ENCODE measurements around the gene NCAPH2. TPM values are rescaled to one million over a fixed set of nuclear protein-coding genes. Genes with fewer than 3 reads are reported as not detected.
"Not testable (repeated sequence)": the region's sequence is repeated elsewhere in the genome, so short reads cannot be mapped to it uniquely, and the experiment has no call there.

Gene NCAPH2
- total RNA-seq, 2 donors from 2014 or later, result 29.8 to 32.7 TPM

- DNase-seq (peak; percentile 97), ATAC-seq (peak; percentile 58 to 77)
- intact Hi-C loops (cut with DNase I), result loop anchor here in 1 of 2 donors (2.0 kb wide), 1 partner anchor 38 kb away; the partner anchor contains the start of gene SYCE3
Observed at GRCh38 chr22:50525104-50525857, 17.3 kb downstream of the NCAPH2 start, which contains the start of gene SCO2. Gene SCO2, minus strand, starts transcription at chr22:50525598. Its CDS starts 1,187 bp downstream, at chr22:50524411.

- DNase-seq, result no peak
- intact Hi-C loops (cut with DNase I), result loop anchor here in 1 of 2 donors (2.0 kb wide), 1 partner anchor 37 kb away; the partner anchor contains the start of gene SYCE3
- ATAC-seq, result no peak
Observed at GRCh38 chr22:50525858-50526107, 17.8 kb downstream of the NCAPH2 start.

GRCh38 chr22:50526108-50526833 is 18.2 kb downstream of the NCAPH2 start:
- peak; percentile 24 to 43 for ATAC-seq
- DNase-seq, result peak; percentile 85
- intact Hi-C loops (cut with DNase I), result no loop called here

- intact Hi-C loops (cut with DNase I), result no loop called here
- DNase-seq (peak; percentile 74), ATAC-seq (peak; percentile 1 to 3)
Observed at GRCh38 chr22:50526834-50527801, 19.1 kb downstream of the NCAPH2 start.

- intact Hi-C loops (cut with DNase I), result no loop called here
- peak; percentile 26 for DNase-seq
- ATAC-seq, result no peak
Observed at GRCh38 chr22:50527921-50528681, 20.1 kb downstream of the NCAPH2 start.

GRCh38 chr22:50528682-50529415 is 20.8 kb downstream of the NCAPH2 start:
- ATAC-seq (no peak), DNase-seq (no peak)
- intact Hi-C loops (cut with DNase I), result no loop called here

GRCh38 chr22:50529416-50529896 is 21.4 kb downstream of the NCAPH2 start:
- intact Hi-C loops (cut with DNase I), result no loop called here
- DNase-seq (peak; percentile 60), ATAC-seq (no peak)

- ATAC-seq (peak; percentile 32 to 44), DNase-seq (peak; percentile 92)
- intact Hi-C loops (cut with DNase I), result no loop called here
Observed at GRCh38 chr22:50529897-50530579, 22.0 kb downstream of the NCAPH2 start, which contains the start of gene TYMP. Gene TYMP, minus strand, starts transcription at chr22:50530012. Its CDS starts 303 bp downstream, at chr22:50529709.

- intact Hi-C loops (cut with DNase I), result no loop called here
- DNase-seq, result no peak
- peak in 1 of 2 donors; percentile 0 for ATAC-seq
Observed at GRCh38 chr22:50530580-50530876, 22.5 kb downstream of the NCAPH2 start.

GRCh38 chr22:50530877-50531545 is 23.0 kb downstream of the NCAPH2 start:
- ATAC-seq (peak; percentile 56 to 63), DNase-seq (peak; percentile 93)
- intact Hi-C loops (cut with DNase I), result no loop called here

GRCh38 chr22:50531546-50531961 is 23.5 kb downstream of the NCAPH2 start:
- ATAC-seq (peak; percentile 25), DNase-seq (peak; percentile 77)
- intact Hi-C loops (cut with DNase I), result no loop called here

GRCh38 chr22:50531962-50532674 is 24.1 kb downstream of the NCAPH2 start:
- intact Hi-C loops (cut with DNase I), result no loop called here
- peak; percentile 50 to 56 for ATAC-seq
- peak; percentile 91 for DNase-seq

- DNase-seq (no peak), ATAC-seq (no peak)
- intact Hi-C loops (cut with DNase I), result no loop called here
Observed at GRCh38 chr22:50532824-50533796, 25.1 kb downstream of the NCAPH2 start.

GRCh38 chr22:50533856-50534711 is 26.1 kb downstream of the NCAPH2 start:
- ATAC-seq; intact Hi-C loops (cut with DNase I): not testable (repeated sequence)
- DNase-seq, result peak; percentile 55
